Stomach (tissue), 9 donors: ENCODE data around the gene ECHDC1. TPM values are rescaled to one million over a fixed set of nuclear protein-coding genes. Genes with fewer than 3 reads are reported as not detected.

ENCODE experiments used
- DNase-seq, 2 donors: peaks; one replicate each; pipeline versions ENCODE4 v3.0.0 to v3.0.0-alpha.2; 2013 to 2019
- H3K27ac ChIP-seq, 5 donors: fragments of 200-600 bp in 4 of 5; sonication (generic) in 4 of 5; one replicate each; pipeline ENCODE4 v1.5.1; 2013 to 2019; ENCODE audit warnings: mild to moderate bottlenecking in 1 of 5, moderate library complexity in 1 of 5
- H3K27me3 ChIP-seq, 3 donors: fragments of 200-600 bp; sonication (generic); one replicate each; pipeline ENCODE4 v1.5.1; 2017 to 2019; ENCODE audit warnings: mixed run types in 1 of 3
- H3K36me3 ChIP-seq, 4 donors: fragments of 200-600 bp; sonication (generic); 1 replicate in 3 of 4; 2 replicates in 1 of 4; pipeline ENCODE4 v1.5.1; 2016 to 2019
- H3K4me1 ChIP-seq, 4 donors: fragments of 200-600 bp; sonication (generic); one replicate each; pipeline ENCODE4 v1.5.1; 2016 to 2019
- H3K4me3 ChIP-seq, 4 donors: fragments of 200-600 bp; sonication (generic) in 3 of 4; one replicate each; pipeline ENCODE4 v1.5.1; 2016 to 2019; ENCODE audit warnings: mild to moderate bottlenecking in 1 of 4
- H3K9me3 ChIP-seq, 4 donors: fragments of 200-600 bp; sonication (generic); one replicate each; pipeline ENCODE4 v1.5.1; 2016 to 2019
- CTCF ChIP-seq, 7 experiments: fragments of 450-650 bp in 4 of 7; fragments of 200-600 bp in 3 of 7; sonication (generic) in 3 of 7; IDR thresholded peaks; one replicate each; pipeline ENCODE4 v1.5.1; 2016 to 2019; ENCODE audit warnings: antibody characterized with exemption in 7 of 7, control low read depth in 2 of 7, mild to moderate bottlenecking in 1 of 7
- EP300 ChIP-seq: sonication (generic); formaldehyde crosslinking; IDR thresholded peaks from one replicate; pipeline ENCODE4 v1.6.1; 2017; ENCODE audit warnings: antibody characterized with exemption
- POLR2A ChIP-seq, 4 donors: fragments of 450-650 bp; IDR thresholded peaks; one replicate each; pipeline ENCODE4 v1.6.1; 2016; ENCODE audit warnings: antibody characterized with exemption in 4 of 4, control low read depth in 2 of 4, mild to moderate bottlenecking in 1 of 4, moderate library complexity in 1 of 4
- POLR2AphosphoS5 ChIP-seq, 3 donors: sonication (generic); formaldehyde crosslinking; IDR thresholded peaks; one replicate each; pipeline ENCODE4 v1.6.1; 2016; ENCODE audit warnings: antibody characterized with exemption in 3 of 3
- WGBS, 5 donors: extraction: QIAGEN DNeasy Blood & Tissue Kit in 3 of 5; methylation state at CpG; one replicate each; pipeline versions ENCODE4 v1.1.5 to v1.1.7; 2013 to 2018; 5-methylcytosine and 5-hydroxymethylcytosine counted together
- intact Hi-C: fragments of 100-400 bp; cut with DNase I; formaldehyde crosslinking; loops from one replicate; pipeline ENCODE4 v1.15.1; 2023; ENCODE audit warnings: low total_unique reads
- polyA plus RNA-seq, 3 donors: library from polyadenylated mRNA; stranded (reverse); fragments of 200-250 nt; gene quantifications; one replicate each; pipeline ENCODE4 v1.2.3, GENCODE V29; 2013
- total RNA-seq, 5 donors: library from RNA; depleted of rRNA; stranded (reverse); fragments of >200 nt; gene quantifications; one replicate each; pipeline versions ENCODE4 v1.1.0 to v1.2.3, GENCODE V29; 2014 to 2016
- donor health status: healthy with polysubstance abuse.
- donor health status: Bipolar disorder and iron deficiency.
- donor health status: healthy.

ECHDC1 gene
- total and polyA plus RNA-seq, 8 donors, result 11.9 to 71.0 (median 50.7) TPM

GRCh38 chr6:127272576-127272975 is 70.8 kb downstream of the ECHDC1 start:
- Histone ChIP-seq H3K9me3 (no peaks in the 10 kb centered on the region), H3K27ac (no peak overlapping the region), H3K4me3 (no peak overlapping the region), H3K4me1 (peaks cover 0 to 91% (median 32%) of the 10 kb centered on the region in 4 donors), H3K36me3 (no peaks in the 10 kb centered on the region), H3K27me3 (no peaks in the 10 kb centered on the region)
- intact Hi-C loops, result no loop called here
- WGBS, 5 donors, result 85 to 96% (median 93%) methylated on average over 3 of the region's 3 CpGs
- TF ChIP-seq CTCF (IDR thresholded peaks at IDR 0.05) (no peak), EP300 (no peak), POLR2A (IDR thresholded peaks at IDR 0.05) (no peak), POLR2AphosphoS5 (IDR thresholded peaks at IDR 0.05) (no peak)
- DNase-seq, result no peak

- intact Hi-C loops, result no loop called here
- H3K4me3 ChIP-seq, result peak overlapping the region; percentile 58 to 94 (median 77)
- H3K9me3 ChIP-seq, result no peaks in the 10 kb centered on the region
- WGBS, 5 donors, result 1 to 3% (median 1%) methylated on average over 16 of the region's 16 CpGs
- peak in 1 of 2 donors; percentile 34 for DNase-seq
- H3K27ac ChIP-seq, result peak overlapping the region; percentile 97 to 99 (median 99)
- H3K36me3 ChIP-seq, result no peaks in the 10 kb centered on the region
- H3K4me1 ChIP-seq, result peaks cover 0 to 57% (median 23%) of the 10 kb centered on the region in 4 donors
- no peaks in the 10 kb centered on the region for H3K27me3 ChIP-seq
- no peak for TF ChIP-seq POLR2AphosphoS5 (IDR thresholded peaks at IDR 0.05)
- TF ChIP-seq POLR2A (IDR thresholded peaks at IDR 0.05), result no peak
- no peak for TF ChIP-seq EP300
- TF ChIP-seq CTCF (IDR thresholded peaks at IDR 0.05), result no peak
These were observed 75.5 kb downstream of the ECHDC1 start for GRCh38 chr6:127267646-127268625.

- peaks cover 0 to 49% (median 20%) of the 10 kb centered on the region in 4 donors for H3K4me1 ChIP-seq
- DNase-seq, result peak; percentile 48 to 87
- H3K9me3 ChIP-seq, result no peaks in the 10 kb centered on the region
- H3K27me3 ChIP-seq, result no peaks in the 10 kb centered on the region
- intact Hi-C loops, result no loop called here
- TF ChIP-seq EP300 (no peak), POLR2A (IDR thresholded peaks at IDR 0.05) (peak in 2 of 4 donors; percentile 61 to 77), POLR2AphosphoS5 (IDR thresholded peaks at IDR 0.05) (peak; percentile 93 to 96 (median 95)), CTCF (IDR thresholded peaks at IDR 0.05) (no peak)
- no peaks in the 10 kb centered on the region for H3K36me3 ChIP-seq
- peak overlapping the region; percentile 97 to 99 (median 99) for H3K27ac ChIP-seq
- H3K4me3 ChIP-seq, result peak overlapping the region; percentile 58 to 94 (median 77)
- 0 to 1% (median 0%) methylated on average over 36 to 64 of the region's 64 CpGs for WGBS, 5 donors
These were observed 76.3 kb downstream of the ECHDC1 start for GRCh38 chr6:127266892-127267645.
